ENCODE results near the gene SPATA19.

The SPATA19 gene

DNA sequence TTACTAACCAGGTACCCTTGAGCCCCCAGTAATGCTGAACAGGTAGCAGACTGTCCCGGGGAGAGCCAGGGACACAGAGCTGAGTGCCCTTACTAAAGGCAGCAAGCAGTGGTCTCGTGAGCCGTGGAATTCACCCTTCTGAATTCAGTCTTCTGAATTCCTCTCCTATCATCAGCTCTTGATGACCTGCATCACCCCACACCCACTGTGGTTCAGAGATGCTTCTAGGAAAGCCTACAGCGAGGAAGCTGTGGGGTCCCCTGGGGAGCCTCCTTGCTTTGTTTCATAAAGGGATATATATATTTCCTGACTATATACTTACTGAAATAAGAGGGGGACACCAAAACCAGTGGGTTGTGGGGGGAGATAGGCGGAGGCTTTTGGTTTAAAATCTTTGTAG, 2.6 kb downstream of the SPATA19 start:
- Histone ChIP-seq H3K27ac (no peak overlapping the region), H3K9ac (ENCODE audit: insufficient read length) (no peak overlapping the region), H3K36me3 (ENCODE audit: insufficient read depth, low read length) (no peaks in the 10 kb centered on the region), H3K4me3 (no peak overlapping the region), H3K9me3 (ENCODE audit: low read depth, low read length) (no peaks in the 10 kb centered on the region)
- DNase-seq (ENCODE audit: low read depth, low spot score): no peak
- TF ChIP-seq FOXP2 (optimal IDR thresholded peaks at IDR 0.05; ENCODE audit: control extremely low read depth, extremely low read length, insufficient read depth) (no peak), POLR2AphosphoS5 (IDR thresholded peaks at IDR 0.05; ENCODE audit: borderline replicate concordance, low read depth, low read length) (no peak), EZH2 (IDR thresholded peaks at IDR 0.05) (no peak)

DNA sequence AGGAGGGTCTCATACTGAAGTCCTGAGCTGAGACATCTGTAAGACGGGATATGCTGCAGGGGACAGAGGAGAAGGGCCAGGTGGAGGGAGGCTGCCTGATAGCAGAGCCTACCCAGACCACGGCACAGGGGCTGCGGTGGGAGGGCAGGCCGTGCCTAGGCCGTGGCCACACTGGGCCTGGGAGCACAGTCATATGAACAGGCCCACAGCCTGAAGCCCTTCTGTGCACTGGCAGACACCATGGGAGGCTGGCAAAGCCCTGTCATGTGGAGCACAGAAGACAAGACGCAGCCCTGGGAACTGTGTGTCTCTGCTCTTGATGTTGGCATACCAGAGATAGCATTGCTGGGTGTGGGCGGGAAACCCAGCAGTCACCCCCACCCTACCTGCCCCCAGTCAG, 3.3 kb downstream of the SPATA19 start:
- H3K4me3 ChIP-seq: no peak overlapping the region
- H3K9me3 ChIP-seq (ENCODE audit: low read depth, low read length): no peaks in the 10 kb centered on the region
- H3K9ac ChIP-seq (ENCODE audit: insufficient read length): no peak overlapping the region
- no peak for DNase-seq (ENCODE audit: low read depth, low spot score)
- no peak for TF ChIP-seq POLR2AphosphoS5 (IDR thresholded peaks at IDR 0.05; ENCODE audit: borderline replicate concordance, low read depth, low read length)
- TF ChIP-seq EZH2 (IDR thresholded peaks at IDR 0.05): no peak
- no peak for TF ChIP-seq FOXP2 (optimal IDR thresholded peaks at IDR 0.05; ENCODE audit: control extremely low read depth, extremely low read length, insufficient read depth)
- H3K27ac ChIP-seq: no peak overlapping the region
- H3K36me3 ChIP-seq (ENCODE audit: insufficient read depth, low read length): no peaks in the 10 kb centered on the region

DNA sequence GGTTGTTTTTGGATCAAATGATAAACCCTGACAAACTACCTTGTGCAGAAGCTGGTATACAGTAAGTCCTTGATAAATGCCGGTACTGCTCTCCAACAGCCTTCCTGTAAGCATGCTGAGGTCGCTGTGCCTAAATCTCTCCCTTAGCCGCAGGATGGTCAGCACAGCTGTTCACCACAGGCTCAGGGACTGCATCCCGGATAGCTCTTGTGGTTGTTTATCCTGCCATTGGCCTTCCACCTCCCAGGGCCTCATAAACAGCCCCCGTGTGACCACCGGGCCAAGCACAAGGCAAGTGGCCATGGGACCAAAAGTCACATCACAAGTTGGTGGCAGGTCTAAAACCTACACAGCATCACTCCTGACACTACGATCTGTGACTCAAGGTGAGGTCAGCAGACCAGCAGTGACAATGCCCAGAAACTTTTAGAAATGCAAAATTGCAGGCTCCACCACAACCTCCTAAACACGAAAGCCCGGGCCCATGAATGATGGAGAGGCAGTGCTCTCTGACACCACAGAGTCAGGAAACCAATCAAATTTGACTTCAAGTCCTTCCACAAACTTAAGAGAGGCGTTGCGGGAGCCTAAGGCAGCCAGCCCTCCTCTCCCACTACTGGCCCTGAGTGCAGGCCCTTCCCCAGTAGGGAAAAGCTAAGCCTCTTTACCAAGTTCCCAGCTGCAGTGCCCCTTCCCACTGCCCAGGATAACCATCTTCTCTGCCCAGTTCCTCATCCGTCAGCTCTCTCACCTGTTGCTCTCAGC, 3.9 kb downstream of the SPATA19 start:
- Histone ChIP-seq H3K9me3 (ENCODE audit: low read depth, low read length) (no peaks in the 10 kb centered on the region), H3K36me3 (ENCODE audit: insufficient read depth, low read length) (no peaks in the 10 kb centered on the region), H3K9ac (ENCODE audit: insufficient read length) (no peak overlapping the region), H3K27ac (no peak overlapping the region), H3K4me3 (no peak overlapping the region)
- no peak for TF ChIP-seq POLR2AphosphoS5 (IDR thresholded peaks at IDR 0.05; ENCODE audit: borderline replicate concordance, low read depth, low read length)
- no peak for TF ChIP-seq FOXP2 (optimal IDR thresholded peaks at IDR 0.05; ENCODE audit: control extremely low read depth, extremely low read length, insufficient read depth)
- no peak for TF ChIP-seq EZH2 (IDR thresholded peaks at IDR 0.05)
- no peak for DNase-seq (ENCODE audit: low read depth, low spot score)

DNA sequence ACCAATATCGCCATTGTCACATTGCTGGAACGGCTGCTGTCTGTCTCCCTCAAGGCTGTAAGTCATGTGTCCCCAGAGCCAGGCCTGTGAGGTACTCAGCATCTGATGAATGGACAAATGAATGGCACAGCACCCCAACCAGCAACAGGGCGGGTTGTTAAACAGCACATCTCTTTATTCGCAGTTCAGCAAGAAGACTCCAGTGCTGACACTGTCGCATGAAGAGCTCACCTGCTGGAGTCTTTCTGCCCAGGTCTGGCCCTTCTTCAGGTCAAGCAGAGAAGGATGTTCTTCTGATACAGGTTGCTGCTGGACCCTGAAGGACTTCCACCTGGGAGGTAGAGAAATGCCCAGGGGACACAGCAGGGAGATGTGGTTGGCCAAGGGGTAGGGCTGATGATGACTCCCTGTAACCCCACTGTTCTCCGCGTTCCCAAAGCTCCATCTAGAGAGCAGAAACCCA, 4.8 kb downstream of the SPATA19 start:
- H3K36me3 ChIP-seq (ENCODE audit: insufficient read depth, low read length): no peaks in the 10 kb centered on the region
- no peak overlapping the region for H3K9ac ChIP-seq (ENCODE audit: insufficient read length)
- no peak overlapping the region for H3K27ac ChIP-seq
- H3K9me3 ChIP-seq (ENCODE audit: low read depth, low read length): no peaks in the 10 kb centered on the region
- TF ChIP-seq POLR2AphosphoS5 (IDR thresholded peaks at IDR 0.05; ENCODE audit: borderline replicate concordance, low read depth, low read length): no peak
- no peak for TF ChIP-seq FOXP2 (optimal IDR thresholded peaks at IDR 0.05; ENCODE audit: control extremely low read depth, extremely low read length, insufficient read depth)
- TF ChIP-seq EZH2 (IDR thresholded peaks at IDR 0.05): no peak
- no peak for DNase-seq (ENCODE audit: low read depth, low spot score)
- no peak overlapping the region for H3K4me3 ChIP-seq

DNA sequence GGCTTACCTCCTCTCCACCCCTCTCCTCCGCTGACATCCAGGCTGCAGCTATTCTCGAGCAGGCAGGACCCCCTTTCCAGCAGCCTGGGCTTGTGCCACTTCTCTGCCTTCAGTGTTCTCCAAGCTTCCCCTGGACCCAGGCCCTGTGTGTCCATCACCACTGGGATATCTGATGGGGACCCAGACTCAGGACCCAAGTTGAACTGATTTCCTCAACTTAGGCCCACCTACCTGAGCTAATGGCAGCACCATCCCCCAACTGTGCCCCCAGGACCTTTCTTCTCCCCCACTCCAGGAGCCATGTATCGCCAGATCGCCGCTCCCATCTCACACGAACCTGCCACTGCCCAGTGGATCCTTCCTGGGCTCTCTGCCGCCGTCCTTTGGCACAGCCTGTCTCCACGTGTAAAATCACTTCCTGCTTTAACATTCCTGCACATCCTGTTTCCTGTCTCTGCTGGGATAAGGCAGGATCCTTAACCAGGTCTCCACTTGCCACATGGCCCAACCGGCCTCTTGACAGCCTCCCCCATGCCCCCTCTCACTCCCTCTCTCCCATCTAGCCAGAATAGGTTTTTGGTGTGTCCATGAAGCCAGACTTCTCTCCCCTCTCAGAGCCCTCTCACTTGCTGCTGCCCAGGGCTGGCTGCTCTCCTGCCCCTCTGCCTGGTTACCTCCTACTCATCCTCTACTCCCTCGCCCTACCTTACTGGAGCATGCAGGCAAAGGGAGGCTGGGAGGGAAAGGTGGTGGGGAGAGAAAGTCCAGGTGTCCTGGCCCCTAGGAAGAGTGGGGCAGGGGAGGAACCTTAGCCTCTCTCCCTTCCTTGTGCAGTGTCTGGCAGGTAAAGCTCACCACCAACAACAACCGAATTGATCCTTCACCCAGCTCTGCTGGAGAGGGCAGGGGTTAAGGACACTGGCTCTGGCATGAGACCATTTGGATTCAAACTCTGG, 9.4 kb downstream of the SPATA19 start:
- H3K27ac ChIP-seq: no peak overlapping the region
- no peak for DNase-seq (ENCODE audit: low read depth, low spot score)
- no peak overlapping the region for H3K4me3 ChIP-seq
- TF ChIP-seq POLR2AphosphoS5 (IDR thresholded peaks at IDR 0.05; ENCODE audit: borderline replicate concordance, low read depth, low read length) (no peak), FOXP2 (optimal IDR thresholded peaks at IDR 0.05; ENCODE audit: control extremely low read depth, extremely low read length, insufficient read depth) (no peak), EZH2 (IDR thresholded peaks at IDR 0.05) (no peak)
- H3K9ac ChIP-seq (ENCODE audit: insufficient read length): no peak overlapping the region
- no peaks in the 10 kb centered on the region for H3K36me3 ChIP-seq (ENCODE audit: insufficient read depth, low read length)
- H3K9me3 ChIP-seq (ENCODE audit: low read depth, low read length): no peaks in the 10 kb centered on the region

DNA sequence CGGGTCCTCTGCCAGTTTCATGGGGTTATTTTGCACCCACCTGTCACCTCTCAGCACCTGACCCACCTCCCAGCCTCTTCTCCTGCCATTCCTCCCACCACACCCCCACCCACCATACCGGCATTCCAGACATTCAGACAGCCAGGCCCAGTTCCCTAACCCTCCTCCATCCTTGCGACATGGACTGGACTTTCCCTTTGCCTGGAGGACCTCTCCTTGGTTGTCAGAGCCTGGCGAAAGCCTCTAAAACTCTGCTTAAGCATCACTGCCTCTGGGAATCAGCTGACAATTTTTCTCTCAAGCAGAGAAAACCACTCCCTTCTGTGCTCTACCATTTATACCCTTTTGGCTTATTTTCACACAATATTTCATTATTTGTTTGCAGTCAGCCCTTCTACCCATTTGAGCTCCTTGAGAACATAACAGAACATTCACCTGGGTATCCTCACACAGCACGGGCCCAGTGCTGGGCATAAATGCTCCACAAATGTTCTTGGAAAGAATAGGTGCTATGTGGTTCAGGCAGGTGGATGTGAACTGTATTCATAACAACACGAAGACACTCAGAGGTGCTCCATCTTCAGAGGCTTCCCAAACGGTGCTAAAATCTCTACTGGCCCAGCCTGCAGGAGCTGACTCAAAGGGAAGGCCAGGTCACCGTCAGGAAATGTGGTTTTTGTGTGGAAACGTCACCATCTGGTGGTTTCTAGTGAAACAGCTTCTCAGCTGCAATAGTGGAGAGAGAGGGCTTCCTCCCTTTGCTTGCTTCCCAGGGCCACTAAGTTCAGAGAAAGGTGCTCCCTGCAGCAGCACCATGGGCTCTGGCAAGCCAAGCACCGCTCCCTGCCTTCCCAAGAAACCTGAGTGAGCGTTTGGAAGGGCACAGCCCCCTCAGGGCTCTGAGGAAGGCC, 10.4 kb downstream of the SPATA19 start:
- no peak overlapping the region for H3K27ac ChIP-seq
- H3K9ac ChIP-seq (ENCODE audit: insufficient read length): no peak overlapping the region
- no peaks in the 10 kb centered on the region for H3K36me3 ChIP-seq (ENCODE audit: insufficient read depth, low read length)
- no peaks in the 10 kb centered on the region for H3K9me3 ChIP-seq (ENCODE audit: low read depth, low read length)
- H3K4me3 ChIP-seq: no peak overlapping the region
- TF ChIP-seq FOXP2 (optimal IDR thresholded peaks at IDR 0.05; ENCODE audit: control extremely low read depth, extremely low read length, insufficient read depth): no peak
- no peak for TF ChIP-seq POLR2AphosphoS5 (IDR thresholded peaks at IDR 0.05; ENCODE audit: borderline replicate concordance, low read depth, low read length)
- no peak for TF ChIP-seq EZH2 (IDR thresholded peaks at IDR 0.05)
- DNase-seq (ENCODE audit: low read depth, low spot score): peak; percentile 5

DNA sequence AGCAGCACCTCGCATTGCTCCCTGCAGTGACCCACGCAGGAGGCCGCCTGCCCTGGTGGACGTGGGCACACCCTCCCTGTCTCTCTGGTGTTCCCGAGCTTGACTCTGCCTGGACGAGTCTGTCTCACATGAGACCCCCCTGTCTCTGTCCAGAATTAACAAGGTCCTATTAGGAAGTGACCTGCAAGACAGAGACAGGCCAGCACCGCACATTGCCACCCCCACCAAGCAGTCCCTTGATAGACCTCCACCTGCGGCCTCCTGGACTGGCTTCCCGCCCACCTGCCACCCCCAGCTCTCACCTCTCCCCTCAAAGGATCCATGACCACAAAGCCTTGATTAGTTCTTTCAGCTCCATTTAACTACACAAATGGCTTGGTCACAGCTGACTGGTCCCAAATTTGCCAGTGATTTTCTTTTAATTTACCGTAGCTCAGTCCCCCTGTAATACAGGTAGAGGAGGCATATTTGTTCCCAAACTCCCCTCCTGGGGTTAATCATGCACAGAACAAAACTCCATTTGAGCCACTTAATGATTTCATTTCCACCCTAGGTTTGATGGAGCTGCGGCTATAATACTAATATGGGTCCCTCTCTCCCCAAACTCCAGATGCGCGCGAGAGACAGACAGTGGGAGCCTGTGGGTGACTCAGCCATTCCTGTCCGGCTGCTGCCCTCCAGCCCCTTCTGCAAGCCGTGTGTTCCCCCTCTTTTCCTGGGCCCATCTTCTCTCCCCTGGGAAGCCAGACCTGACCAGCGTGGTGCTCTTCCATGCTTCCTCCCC, 11.2 kb downstream of the SPATA19 start:
- no peak overlapping the region for H3K27ac ChIP-seq
- no peak overlapping the region for H3K4me3 ChIP-seq
- H3K36me3 ChIP-seq (ENCODE audit: insufficient read depth, low read length): no peaks in the 10 kb centered on the region
- TF ChIP-seq FOXP2 (optimal IDR thresholded peaks at IDR 0.05; ENCODE audit: control extremely low read depth, extremely low read length, insufficient read depth): no peak
- TF ChIP-seq EZH2 (IDR thresholded peaks at IDR 0.05): no peak
- TF ChIP-seq POLR2AphosphoS5 (IDR thresholded peaks at IDR 0.05; ENCODE audit: borderline replicate concordance, low read depth, low read length): no peak
- no peaks in the 10 kb centered on the region for H3K9me3 ChIP-seq (ENCODE audit: low read depth, low read length)
- DNase-seq (ENCODE audit: low read depth, low spot score): no peak
- H3K9ac ChIP-seq (ENCODE audit: insufficient read length): no peak overlapping the region

Measured in SK-N-MC (cell line).